HepG2 (cell line): ENCODE data around the gene CLDN7. TPM values are rescaled to one million over a fixed set of nuclear protein-coding genes. Genes with fewer than 3 reads are reported as not detected.

ENCODE experiments used
- ATAC-seq: fragments of 200-7000 bp; cut with Tn5 transposase; 3 replicates; pipeline ENCODE4 v1.9.1; 2020; ENCODE audit warnings: mild to moderate bottlenecking, moderate library complexity
- BruUV-seq: library from RNA; stranded (reverse); fragments of 400-500 nt; replicated peaks from 2 replicates; lab custom pipeline; 2021; lab: Mats Ljungman, UMichigan
- CTCF ChIA-PET: fragments of 300-600 bp; formaldehyde crosslinking; extraction: SDS; loops from one replicate; lab custom pipeline; 2021; ENCODE audit warnings: low total read pairs, inconsistent platforms, low intra/inter-chr PET ratio; lab: Yijun Ruan, JAX
- POLR2A ChIA-PET: fragments of 350-600 bp; sonication (Branson Sonifier 250); formaldehyde crosslinking; loops from one replicate; lab custom pipeline; 2020; ENCODE audit warnings: antibody characterized with exemption, inconsistent platforms; lab: Yijun Ruan, JAX
- DNase-seq: peaks from one replicate; pipeline ENCODE4 v3.0.0-alpha.2; 2015; ENCODE audit warnings: low spot score
- FAIRE-seq: peaks from 3 replicates; lab custom pipeline; 2011; peaks lifted over from hg19 to GRCh38; lab: Jason Lieb, UNC
- H2AFZ ChIP-seq: one replicate; pipeline ENCODE4 v1.6.1; 2011; ENCODE audit warnings: low read length, inconsistent platforms
- H3K27ac ChIP-seq: fragments of 300-600 bp; 3 replicates; pipeline ENCODE4 v1.8.0; 2011; ENCODE audit warnings: mixed run types, mild to moderate bottlenecking, mixed read lengths, low read length, inconsistent platforms; ENCODE audit not compliant: insufficient read depth; ENCODE audit errors: extremely low read length
- H3K27me3 ChIP-seq, 2 experiments: fragments of 200-600 bp in 1 of 2; 2 replicates in 1 of 2; 3 replicates in 1 of 2; pipeline versions ENCODE4 v1.6.0 to v1.8.0; 2011; ENCODE audit warnings: low read length in 2 of 2, mild to moderate bottlenecking in 2 of 2, moderate library complexity in 2 of 2, inconsistent platforms in 1 of 2; ENCODE audit not compliant: insufficient read depth in 2 of 2, control insufficient read depth in 1 of 2
- H3K36me3 ChIP-seq, 2 experiments: fragments of 200-600 bp in 1 of 2; replicated peaks in 1 of 2; 2 replicates in 1 of 2; 3 replicates in 1 of 2; pipeline versions ENCODE4 v1.5.1 to v1.8.0; 2011; ENCODE audit warnings: low read length in 2 of 2, inconsistent platforms in 1 of 2; ENCODE audit not compliant: insufficient read depth in 2 of 2, control insufficient read depth in 1 of 2
- H3K4me1 ChIP-seq: 2 replicates; pipeline ENCODE4 v1.5.1; 2012; ENCODE audit warnings: low read length, inconsistent platforms; ENCODE audit not compliant: insufficient read depth
- H3K4me2 ChIP-seq: 2 replicates; pipeline ENCODE4 v1.6.0; 2011; ENCODE audit warnings: low read depth, low read length, inconsistent platforms
- H3K4me3 ChIP-seq, 3 experiments: fragments of 200-600 bp in 1 of 3; sonication (generic), shearing (Covaris generic) in 1 of 3; replicated peaks in 1 of 3; 2 replicates each; pipeline ENCODE4 v1.5.1; 2011 to 2016; ENCODE audit warnings: low read length in 3 of 3, inconsistent platforms in 2 of 3, low read depth in 2 of 3, mild to moderate bottlenecking in 2 of 3, control low read depth in 1 of 3, mixed read lengths in 1 of 3; ENCODE audit not compliant: insufficient read depth in 1 of 3
- H3K79me2 ChIP-seq: one replicate; pipeline ENCODE4 v1.6.1; 2011; ENCODE audit warnings: low read length, inconsistent platforms; ENCODE audit not compliant: insufficient read depth
- H3K9ac ChIP-seq: 2 replicates; pipeline ENCODE4 v1.6.0; 2011; ENCODE audit warnings: mild to moderate bottlenecking, low read depth, low read length, inconsistent platforms; ENCODE audit not compliant: insufficient read depth
- H3K9me3 ChIP-seq: 2 replicates; pipeline ENCODE4 v1.5.1; 2012; ENCODE audit warnings: mild to moderate bottlenecking, low read length
- H4K20me1 ChIP-seq: 2 replicates; pipeline ENCODE4 v1.6.0; 2011; ENCODE audit warnings: inconsistent platforms, mild to moderate bottlenecking, low read length, moderate library complexity; ENCODE audit not compliant: insufficient read depth
- ETV6 ChIP-seq: sonication (generic); formaldehyde crosslinking; conservative IDR thresholded peaks from 2 replicates; pipeline ENCODE4 v1.4.0; 2020; ENCODE audit warnings: missing genetic modification reagents
- HDAC6 ChIP-seq: fragments of 200-600 bp; sonication (generic); IDR thresholded peaks from 2 replicates; pipeline ENCODE4 v1.7.0; 2017; ENCODE audit warnings: mild to moderate bottlenecking, antibody characterized with exemption, low read length, low read depth
- HOXA3 ChIP-seq: sonication (generic); formaldehyde crosslinking; IDR thresholded peaks from 2 replicates; pipeline ENCODE4 v1.5.0; 2020; ENCODE audit warnings: missing genetic modification reagents
- KMT2B ChIP-seq: IDR thresholded peaks from 2 replicates; pipeline ENCODE4 v1.6.1; 2016; ENCODE audit warnings: missing genetic modification reagents, missing compliant biosample characterization
- NCOR1 ChIP-seq: fragments of 200-600 bp; sonication (generic); IDR thresholded peaks from 2 replicates; pipeline ENCODE4 v1.7.0; 2017; ENCODE audit warnings: antibody characterized with exemption, low read length, borderline replicate concordance
- NFYB ChIP-seq: sonication (generic); formaldehyde crosslinking; IDR thresholded peaks from 2 replicates; pipeline ENCODE4 v1.4.0; 2020; ENCODE audit warnings: missing genetic modification reagents
- REST ChIP-seq, 2 experiments: IDR thresholded peaks; 2 replicates each; pipeline ENCODE4 v1.6.1; 2011 to 2012; ENCODE audit warnings: low read length in 2 of 2, borderline replicate concordance in 1 of 2, low read depth in 1 of 2, mild to moderate bottlenecking in 1 of 2, moderate library complexity in 1 of 2
- SKIL ChIP-seq: sonication (generic); formaldehyde crosslinking; IDR thresholded peaks from 2 replicates; pipeline ENCODE4 v1.8.0; 2022; ENCODE audit warnings: missing genetic modification reagents, mild to moderate bottlenecking, moderate library complexity, borderline replicate concordance
- TAF1 ChIP-seq: sonication (generic); formaldehyde crosslinking; IDR thresholded peaks from 2 replicates; pipeline ENCODE4 v1.4.0; 2020; ENCODE audit warnings: missing genetic modification reagents
- TCF12 ChIP-seq, 2 experiments: fragments of 450-650 bp in 1 of 2; sonication (generic) in 1 of 2; formaldehyde crosslinking in 1 of 2; IDR thresholded peaks; 2 replicates each; pipeline versions ENCODE4 v1.6.1 to v1.8.0; 2017 to 2022; ENCODE audit warnings: antibody characterized with exemption in 1 of 2, mild to moderate bottlenecking in 1 of 2, missing genetic modification reagents in 1 of 2, moderate library complexity in 1 of 2
- TGIF2 ChIP-seq: IDR thresholded peaks from 2 replicates; pipeline ENCODE4 v1.6.1; 2016; ENCODE audit warnings: control low read depth, missing compliant biosample characterization
- TP53 ChIP-seq: sonication (generic); formaldehyde crosslinking; conservative IDR thresholded peaks from 2 replicates; pipeline ENCODE4 v1.4.0; 2020; ENCODE audit warnings: missing genetic modification reagents
- USF2 ChIP-seq, 2 experiments: sonication (generic) in 1 of 2; formaldehyde crosslinking in 1 of 2; IDR thresholded peaks; 2 replicates each; pipeline versions ENCODE4 v1.5.1 to v1.6.1; 2011 to 2020; ENCODE audit warnings: borderline replicate concordance in 1 of 2, low read depth in 1 of 2, low read length in 1 of 2, mild to moderate bottlenecking in 1 of 2, missing genetic modification reagents in 1 of 2, moderate library complexity in 1 of 2
- ZBTB21 ChIP-seq: sonication (generic); formaldehyde crosslinking; IDR thresholded peaks from 2 replicates; pipeline ENCODE4 v1.4.0; 2020; ENCODE audit warnings: missing genetic modification reagents
- ZFP41 ChIP-seq: sonication (generic); formaldehyde crosslinking; IDR thresholded peaks from 2 replicates; pipeline ENCODE4 v1.4.0; 2020; ENCODE audit warnings: mild to moderate bottlenecking, missing genetic modification reagents, borderline replicate concordance
- ZNF567 ChIP-seq: sonication (generic); formaldehyde crosslinking; IDR thresholded peaks from 2 replicates; pipeline ENCODE4 v1.8.1; 2023; ENCODE audit warnings: mild to moderate bottlenecking, missing genetic modification reagents, borderline replicate concordance
- ZNF589 ChIP-seq: sonication (generic); formaldehyde crosslinking; conservative IDR thresholded peaks from 2 replicates; pipeline ENCODE4 v1.8.0; 2022; ENCODE audit warnings: mild to moderate bottlenecking, moderate library complexity, missing genetic modification reagents
- WGBS: methylation state at CpG from one replicate; pipeline ENCODE4 v1.1.6; 2017; ENCODE audit warnings: low lambda C conversion rate; 5-methylcytosine and 5-hydroxymethylcytosine counted together
- in situ Hi-C: cut with HindIII; loops from 2 replicates; pipeline ENCODE4 v1.10.0; 2017; ENCODE audit warnings: low pct_unique_long_range_greater_than_20kb; ENCODE audit not compliant: extremely low pct_ligation_motif_present
- intact Hi-C: fragments of 100-400 bp; cut with micrococcal nuclease; formaldehyde crosslinking; loops from one replicate; pipeline ENCODE4 v1.10.0; 2022; ENCODE audit not compliant: unreplicated experiment
- polyA plus RNA-seq, 8 experiments: library from polyadenylated mRNA; depleted of rRNA in 3 of 8; stranded (reverse) in 7 of 8; unstranded in 1 of 8; fragments of >200 nt; fragmentation: Illumina TruSeq in 4 of 8; extraction: Trizol in 4 of 8; gene quantifications; 2 replicates each; pipeline versions ENCODE4 v1.2.1 to v1.2.3, GENCODE V29; 2011 to 2016; ENCODE audit warnings: low read depth in 4 of 8, missing spikeins in 1 of 8, mixed read lengths in 1 of 8; ENCODE audit not compliant: insufficient read depth in 1 of 8
- total RNA-seq, 5 experiments: library from RNA; depleted of rRNA; stranded (reverse); fragments of >200 nt; fragmentation: Illumina TruSeq; extraction: Trizol; gene quantifications; 2 replicates each; pipeline ENCODE4 v1.2.3, GENCODE V29; 2016; ENCODE audit warnings: low read depth in 1 of 5

CLDN7 gene
- total and polyA plus RNA-seq, 2 of the 13 experiments (the other 11 are each of a cell fraction or from before 2014, with no cell fraction given), result not detected

GRCh38 chr17:7223375-7223774 is 38.9 kb downstream of the CLDN7 start:
- ATAC-seq, result no peak
- Histone ChIP-seq H2AFZ (no peak overlapping the region), H3K4me1 (peaks cover 31% of the 10 kb centered on the region), H4K20me1 (peaks cover 10% of the 10 kb centered on the region; the same call in 1 of the 2 replicates), H3K4me2 (no peak overlapping the region), H3K36me3 (peaks cover 20 to 67% of the 10 kb centered on the region in 2 experiments; a peak in 4 of 5 replicates), H3K27me3 (peaks cover 0 to 1% of the 10 kb centered on the region in 2 experiments; a peak in 2 of 5 replicates), H3K27ac (no peak overlapping the region), H3K9ac (no peak overlapping the region), H3K4me3 (no peak overlapping the region), H3K9me3 (no peaks in the 10 kb centered on the region), H3K79me2 (peaks cover 14% of the 10 kb centered on the region)
- intact Hi-C loops, result no loop called here
- ChIA-PET CTCF (no interaction called here), POLR2A (interaction anchor here (6.8 kb wide), 1 partner anchor 12 kb away, joined by 140 read pairs; the partner anchor contains the start of genes DVL2 and PHF23)
- in situ Hi-C loops, result no loop called here
- no TSS peak for BruUV-seq
- no peak for FAIRE-seq
- DNase-seq, result no peak
- WGBS, result 100% methylated on average over 3 of the region's 4 CpGs
- no peak for TF ChIP-seq USF2 (IDR thresholded peaks at IDR 0.05; ENCODE audit: low read depth, low read length)
- TF ChIP-seq USF2 (CRISPR knock-in tag; IDR thresholded peaks at IDR 0.05; ENCODE audit: borderline replicate concordance), result no peak
- TF ChIP-seq TAF1 (CRISPR knock-in tag), result no peak
- no peak for TF ChIP-seq SKIL (CRISPR knock-in tag)
- no peak for TF ChIP-seq HOXA3 (CRISPR knock-in tag)
- TF ChIP-seq REST (IDR thresholded peaks at IDR 0.05; ENCODE audit: borderline replicate concordance in 1 of 2, low read depth in 1 of 2, low read length in 2 of 2), result no peak
- no peak for TF ChIP-seq NCOR1
- TF ChIP-seq ZNF589 (CRISPR knock-in tag), result no peak
- no peak for TF ChIP-seq ETV6 (CRISPR knock-in tag)
- TF ChIP-seq KMT2B (CRISPR knock-in tag), result no peak
- TF ChIP-seq TP53 (CRISPR knock-in tag), result no peak
- no peak for TF ChIP-seq ZFP41 (CRISPR knock-in tag)
- TF ChIP-seq ZNF567 (CRISPR knock-in tag), result no peak
- TF ChIP-seq TCF12 (IDR thresholded peaks at IDR 0.05), result no peak
- no peak for TF ChIP-seq TCF12 (CRISPR knock-in tag; IDR thresholded peaks at IDR 0.05)
- no peak for TF ChIP-seq ZBTB21 (CRISPR knock-in tag)
- no peak for TF ChIP-seq HDAC6
- no peak for TF ChIP-seq TGIF2 (CRISPR knock-in tag)
- no peak for TF ChIP-seq NFYB (CRISPR knock-in tag)
